ENCODE measurements around the gene CCNQ. TPM values are rescaled to one million over a fixed set of nuclear protein-coding genes. Genes with fewer than 3 reads are reported as not detected.

CCNQ gene
- total RNA-seq, 2 donors from 2014 or later: 33.8 to 55.9 TPM

DNA sequence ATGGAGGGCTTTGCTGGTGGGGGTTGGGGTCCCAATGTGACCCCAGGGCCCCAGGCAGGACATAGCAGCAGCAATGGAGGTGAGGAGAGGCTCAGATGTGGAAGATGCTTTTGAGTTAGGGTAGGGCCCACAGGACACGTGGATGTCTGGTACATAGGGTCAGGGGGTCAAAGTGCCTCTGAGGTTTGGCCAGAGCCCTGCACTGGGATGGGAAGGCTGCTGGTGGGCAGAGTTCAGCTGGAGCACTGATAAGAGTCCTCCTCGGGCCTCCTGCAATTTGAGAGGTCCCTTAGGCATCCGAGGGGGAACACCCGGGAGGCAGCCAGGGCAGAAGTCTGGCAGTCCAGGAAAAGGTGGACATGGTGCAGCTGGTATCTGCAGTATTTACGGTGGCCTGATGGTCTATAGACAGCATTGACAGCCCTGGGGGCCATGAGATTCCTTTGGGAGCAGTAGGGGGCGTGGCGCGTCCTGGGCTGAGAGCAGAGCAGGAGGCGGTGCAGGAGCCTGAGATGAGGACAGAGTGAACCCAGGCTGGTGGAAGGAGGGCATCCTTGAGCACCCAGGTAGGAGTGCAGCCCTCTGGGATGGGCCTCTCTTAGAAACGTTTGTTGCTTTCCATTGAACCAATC lies 22.6 kb downstream of the CCNQ start:
- no peaks in the 10 kb centered on the region for H3K9me3 ChIP-seq

DNA sequence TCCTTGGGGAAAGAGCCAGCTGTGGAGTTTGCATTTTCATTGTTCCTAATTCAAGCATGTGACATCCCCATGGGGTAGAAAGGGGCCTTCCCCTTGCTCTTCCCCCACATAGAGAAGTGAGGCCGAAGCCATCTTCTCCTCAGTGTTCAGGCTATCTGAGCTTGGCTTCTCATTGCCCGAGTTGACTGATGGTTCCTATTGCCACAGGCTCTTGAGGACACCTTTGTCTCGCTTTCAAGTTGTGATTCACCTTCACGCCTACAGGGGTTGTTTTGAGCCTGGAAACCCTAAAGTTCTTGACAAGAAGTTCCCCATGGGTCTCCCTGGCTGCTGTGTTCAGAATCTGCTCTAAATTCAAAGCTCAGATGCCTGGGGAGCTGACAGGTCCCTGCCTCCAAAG lies 25.0 kb downstream of the CCNQ start:
- WGBS: 90% methylated on average over 4 of the region's 4 CpGs

More for the DNA sequence above, 22.6 kb downstream of the CCNQ start:
- Histone ChIP-seq H3K4me3 (no peak overlapping the region), H3K27ac (no peak overlapping the region), H3K36me3 (no peaks in the 10 kb centered on the region), H3K27me3 (replicated peaks; ENCODE audit: insufficient read depth) (no peaks in the 10 kb centered on the region), H3K4me1 (replicated peaks) (no peaks in the 10 kb centered on the region)
- intact Hi-C loops (cut with DNase I): no loop called here
- 80% methylated on average over 7 of the region's 10 CpGs for WGBS
- no peak for DNase-seq (ENCODE audit: low spot score)
- no peak for TF ChIP-seq POLR2AphosphoS5 (IDR thresholded peaks at IDR 0.05)
- TF ChIP-seq, protein P1, sequence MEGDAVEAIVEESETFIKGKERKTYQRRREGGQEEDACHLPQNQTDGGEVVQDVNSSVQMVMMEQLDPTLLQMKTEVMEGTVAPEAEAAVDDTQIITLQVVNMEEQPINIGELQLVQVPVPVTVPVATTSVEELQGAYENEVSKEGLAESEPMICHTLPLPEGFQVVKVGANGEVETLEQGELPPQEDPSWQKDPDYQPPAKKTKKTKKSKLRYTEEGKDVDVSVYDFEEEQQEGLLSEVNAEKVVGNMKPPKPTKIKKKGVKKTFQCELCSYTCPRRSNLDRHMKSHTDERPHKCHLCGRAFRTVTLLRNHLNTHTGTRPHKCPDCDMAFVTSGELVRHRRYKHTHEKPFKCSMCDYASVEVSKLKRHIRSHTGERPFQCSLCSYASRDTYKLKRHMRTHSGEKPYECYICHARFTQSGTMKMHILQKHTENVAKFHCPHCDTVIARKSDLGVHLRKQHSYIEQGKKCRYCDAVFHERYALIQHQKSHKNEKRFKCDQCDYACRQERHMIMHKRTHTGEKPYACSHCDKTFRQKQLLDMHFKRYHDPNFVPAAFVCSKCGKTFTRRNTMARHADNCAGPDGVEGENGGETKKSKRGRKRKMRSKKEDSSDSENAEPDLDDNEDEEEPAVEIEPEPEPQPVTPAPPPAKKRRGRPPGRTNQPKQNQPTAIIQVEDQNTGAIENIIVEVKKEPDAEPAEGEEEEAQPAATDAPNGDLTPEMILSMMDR (IDR thresholded peaks at IDR 0.05): no peak
- TF ChIP-seq POLR2A (IDR thresholded peaks at IDR 0.05): no peak

DNA sequence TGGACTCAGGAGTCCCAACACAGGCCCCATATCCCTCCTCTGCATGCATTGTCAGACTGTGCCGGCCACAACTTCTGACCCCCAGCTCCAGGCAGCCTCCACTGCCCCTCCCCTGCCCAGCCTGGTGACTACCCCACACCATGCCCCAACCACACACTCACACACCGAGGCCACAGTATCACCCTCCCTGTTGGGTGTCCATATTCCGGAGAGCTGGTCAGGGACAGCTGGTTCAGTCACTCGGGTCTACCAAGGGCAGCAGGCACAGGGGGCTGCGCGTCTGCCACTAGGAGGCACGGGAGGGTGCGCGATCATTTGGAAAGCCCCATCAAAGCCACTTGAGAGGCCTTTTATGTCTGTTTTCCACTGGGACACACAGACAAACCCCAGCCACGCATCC lies 26.3 kb downstream of the CCNQ start:
- no peak for TF ChIP-seq POLR2AphosphoS5 (IDR thresholded peaks at IDR 0.05)
- no peak for TF ChIP-seq POLR2A (IDR thresholded peaks at IDR 0.05)
- Histone ChIP-seq H3K27ac (no peak overlapping the region), H3K4me1 (replicated peaks) (no peaks in the 10 kb centered on the region), H3K4me3 (no peak overlapping the region), H3K36me3 (no peaks in the 10 kb centered on the region), H3K9me3 (no peaks in the 10 kb centered on the region), H3K27me3 (replicated peaks; ENCODE audit: insufficient read depth) (no peaks in the 10 kb centered on the region)
- no peak for DNase-seq (ENCODE audit: low spot score)
- WGBS: 94% methylated on average over 10 of the region's 10 CpGs
- intact Hi-C loops (cut with DNase I): no loop called here

More for the DNA sequence above, 25.0 kb downstream of the CCNQ start:
- H3K9me3 ChIP-seq: no peaks in the 10 kb centered on the region
- no peak for DNase-seq (ENCODE audit: low spot score)
- H3K27ac ChIP-seq: no peak overlapping the region
- no peak overlapping the region for H3K4me3 ChIP-seq
- intact Hi-C loops (cut with DNase I): no loop called here
- no peaks in the 10 kb centered on the region for H3K4me1 ChIP-seq (replicated peaks)
- TF ChIP-seq POLR2AphosphoS5 (IDR thresholded peaks at IDR 0.05): no peak
- TF ChIP-seq, protein P1 (IDR thresholded peaks at IDR 0.05): no peak
- TF ChIP-seq POLR2A (IDR thresholded peaks at IDR 0.05): no peak
- H3K27me3 ChIP-seq (replicated peaks; ENCODE audit: insufficient read depth): no peaks in the 10 kb centered on the region
- H3K36me3 ChIP-seq: no peaks in the 10 kb centered on the region

DNA sequence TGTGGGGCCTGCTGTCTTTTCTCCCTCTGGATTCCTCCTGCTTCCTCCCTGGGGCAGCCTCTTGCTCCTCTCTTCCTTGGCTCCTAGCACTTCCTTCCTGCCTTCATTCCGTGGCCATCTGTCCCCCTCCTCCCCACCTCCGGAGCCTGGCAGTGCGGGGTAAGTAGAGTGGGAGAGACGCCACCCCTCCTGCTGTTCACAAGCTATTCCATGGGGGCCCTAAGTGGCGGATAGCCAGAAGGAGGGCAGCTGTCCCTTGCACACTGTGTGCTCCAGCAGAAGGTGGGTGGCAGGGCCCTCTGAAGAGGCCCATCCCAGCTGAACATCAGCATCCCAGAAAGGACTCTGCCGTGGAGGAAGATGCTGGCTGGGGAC lies 27.4 kb downstream of the CCNQ start:
- Histone ChIP-seq H3K27ac (no peak overlapping the region), H3K36me3 (no peaks in the 10 kb centered on the region), H3K9me3 (no peaks in the 10 kb centered on the region), H3K4me3 (no peak overlapping the region), H3K27me3 (replicated peaks; ENCODE audit: insufficient read depth) (no peaks in the 10 kb centered on the region), H3K4me1 (replicated peaks) (no peaks in the 10 kb centered on the region)
- TF ChIP-seq POLR2AphosphoS5 (IDR thresholded peaks at IDR 0.05) (no peak), POLR2A (IDR thresholded peaks at IDR 0.05) (no peak)
- TF ChIP-seq, protein P1 (IDR thresholded peaks at IDR 0.05): no peak
- intact Hi-C loops (cut with DNase I): no loop called here
- no peak for DNase-seq (ENCODE audit: low spot score)
- 100% methylated on average over 1 of the region's 6 CpGs for WGBS

DNA sequence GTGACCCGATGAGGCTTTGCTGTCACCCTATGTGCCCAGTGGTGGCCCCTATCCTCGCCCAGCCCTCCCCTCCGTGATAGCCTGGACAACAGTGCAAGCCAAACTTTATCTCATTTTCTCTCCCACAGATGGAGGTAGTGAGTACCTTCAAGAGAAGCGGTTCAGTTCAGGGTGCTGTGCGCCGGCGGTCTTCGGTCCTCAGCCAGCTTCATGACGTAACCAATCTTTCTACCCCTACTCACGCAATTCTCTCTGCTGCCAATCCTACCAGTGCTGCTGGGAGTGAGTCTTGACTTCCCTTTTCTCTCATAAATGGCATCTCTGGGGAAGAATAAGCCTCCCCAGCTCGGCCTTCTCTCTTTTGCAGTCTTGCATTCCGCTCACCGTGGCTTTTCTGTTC lies 29.5 kb downstream of the CCNQ start:
- H3K27me3 ChIP-seq (replicated peaks; ENCODE audit: insufficient read depth): no peaks in the 10 kb centered on the region
- no peaks in the 10 kb centered on the region for H3K36me3 ChIP-seq
- no peaks in the 10 kb centered on the region for H3K9me3 ChIP-seq
- H3K4me1 ChIP-seq (replicated peaks): no peaks in the 10 kb centered on the region
- no peak for DNase-seq (ENCODE audit: low spot score)
- 95% methylated on average over 13 of the region's 13 CpGs for WGBS
- intact Hi-C loops (cut with DNase I): no loop called here
- no peak overlapping the region for H3K4me3 ChIP-seq
- H3K27ac ChIP-seq: no peak overlapping the region
- TF ChIP-seq, protein P1 (IDR thresholded peaks at IDR 0.05): no peak
- TF ChIP-seq POLR2A (IDR thresholded peaks at IDR 0.05): no peak
